Measurements from ENCODE around the gene MR1.
A peak's percentile ranks its signal among the peaks of the same experiment; 100 is the strongest.

Gene MR1

GRCh38 chr1:181033799-181034451 is at the start of gene MR1:
MR1 (plus strand) TSS chr1:181033983; CDS start chr1:181034008, 25 bp downstream.
- Mint-ChIP-seq H3K4me1 (peaks cover 57% of the 10 kb centered on the region), H3K27ac (peak within 1 kb of the TSS; percentile 99), H3K4me3 (peak within 1 kb of the TSS; percentile 83), H3K9me3 (no peaks in the 10 kb centered on the region), H3K36me3 (peaks cover 11% of the 10 kb centered on the region)
- ATAC-seq (peak; percentile 95), DNase-seq (ENCODE audit: low spot score in 2 of 2) (no peak)

- Mint-ChIP-seq H3K4me3 (no peak overlapping the region), H3K9me3 (no peaks in the 10 kb centered on the region), H3K4me1 (peaks cover 9% of the 10 kb centered on the region), H3K27ac (no peak overlapping the region), H3K36me3 (peaks cover 100% of the 10 kb centered on the region)
- DNase-seq (ENCODE audit: low spot score in 2 of 2) (no peak), ATAC-seq (no peak)
These were observed 45.5 kb upstream of the MR1 start for GRCh38 chr1:180988253-180988752.

GRCh38 chr1:180994262-180994661 is 39.5 kb upstream of the MR1 start:
- Mint-ChIP-seq H3K36me3 (peaks cover 92% of the 10 kb centered on the region), H3K4me1 (peaks cover 6% of the 10 kb centered on the region), H3K9me3 (no peaks in the 10 kb centered on the region), H3K27ac (no peak overlapping the region), H3K4me3 (no peak overlapping the region)
- ATAC-seq (peak; percentile 99), DNase-seq (ENCODE audit: low spot score in 2 of 2) (no peak)

GRCh38 chr1:180997843-180998504 is 35.8 kb upstream of the MR1 start:
- DNase-seq (ENCODE audit: low spot score in 2 of 2) (no peak), ATAC-seq (no peak)
- Mint-ChIP-seq H3K4me3 (no peak overlapping the region), H3K4me1 (peaks cover 10% of the 10 kb centered on the region), H3K9me3 (no peaks in the 10 kb centered on the region), H3K36me3 (peaks cover 92% of the 10 kb centered on the region), H3K27ac (peak overlapping the region; percentile 49)

- Mint-ChIP-seq H3K4me3 (no peak overlapping the region), H3K9me3 (no peaks in the 10 kb centered on the region), H3K27ac (no peak overlapping the region), H3K36me3 (peaks cover 98% of the 10 kb centered on the region), H3K4me1 (peaks cover 7% of the 10 kb centered on the region)
- ATAC-seq (no peak), DNase-seq (ENCODE audit: low spot score in 2 of 2) (no peak)
These were observed 32.5 kb upstream of the MR1 start for GRCh38 chr1:181001091-181001780.

GRCh38 chr1:181002582-181003172 is 31.1 kb upstream of the MR1 start:
- DNase-seq (ENCODE audit: low spot score in 2 of 2) (no peak), ATAC-seq (no peak)
- H3K36me3 Mint-ChIP-seq: peaks cover 93% of the 10 kb centered on the region
- no peak overlapping the region for H3K27ac Mint-ChIP-seq
- H3K9me3 Mint-ChIP-seq: no peaks in the 10 kb centered on the region
- no peak overlapping the region for H3K4me3 Mint-ChIP-seq
- peaks cover 16% of the 10 kb centered on the region for H3K4me1 Mint-ChIP-seq

- no peak overlapping the region for H3K27ac Mint-ChIP-seq
- DNase-seq (ENCODE audit: low spot score in 2 of 2): no peak
- H3K4me3 Mint-ChIP-seq: no peak overlapping the region
- no peak for ATAC-seq
- peaks cover 47% of the 10 kb centered on the region for H3K4me1 Mint-ChIP-seq
- H3K36me3 Mint-ChIP-seq: peaks cover 40% of the 10 kb centered on the region
- H3K9me3 Mint-ChIP-seq: no peaks in the 10 kb centered on the region
These were observed 23.0 kb upstream of the MR1 start for GRCh38 chr1:181010789-181011188.

GRCh38 chr1:181011301-181012202 is 22.2 kb upstream of the MR1 start:
- ATAC-seq (no peak), DNase-seq (ENCODE audit: low spot score in 2 of 2) (no peak)
- H3K4me3 Mint-ChIP-seq: no peak overlapping the region
- H3K27ac Mint-ChIP-seq: no peak overlapping the region
- H3K9me3 Mint-ChIP-seq: no peaks in the 10 kb centered on the region
- peaks cover 46% of the 10 kb centered on the region for H3K4me1 Mint-ChIP-seq
- H3K36me3 Mint-ChIP-seq: peaks cover 32% of the 10 kb centered on the region

GRCh38 chr1:181012203-181012745 is 21.5 kb upstream of the MR1 start:
- Mint-ChIP-seq H3K27ac (no peak overlapping the region), H3K9me3 (no peaks in the 10 kb centered on the region), H3K4me3 (no peak overlapping the region), H3K36me3 (peaks cover 30% of the 10 kb centered on the region), H3K4me1 (peaks cover 40% of the 10 kb centered on the region)
- ATAC-seq (no peak), DNase-seq (ENCODE audit: low spot score in 2 of 2) (no peak)

- no peak for ATAC-seq
These were observed 20.6 kb upstream of the MR1 start for GRCh38 chr1:181013144-181013543.

GRCh38 chr1:181014477-181015250 is 19.1 kb upstream of the MR1 start:
- ATAC-seq (peak; percentile 83), DNase-seq (ENCODE audit: low spot score in 2 of 2) (peak in 1 of 2 donors; percentile 70)
- peaks cover 44% of the 10 kb centered on the region for H3K36me3 Mint-ChIP-seq
- no peaks in the 10 kb centered on the region for H3K9me3 Mint-ChIP-seq
- peaks cover 53% of the 10 kb centered on the region for H3K4me1 Mint-ChIP-seq
- H3K4me3 Mint-ChIP-seq: no peak overlapping the region
- H3K27ac Mint-ChIP-seq: no peak overlapping the region

More at GRCh38 chr1:181013144-181013543, 20.6 kb upstream of the MR1 start:
- peaks cover 38% of the 10 kb centered on the region for H3K36me3 Mint-ChIP-seq
- DNase-seq (ENCODE audit: low spot score in 2 of 2): no peak
- no peak overlapping the region for H3K27ac Mint-ChIP-seq
- H3K9me3 Mint-ChIP-seq: no peaks in the 10 kb centered on the region
- H3K4me3 Mint-ChIP-seq: peak overlapping the region; percentile 3
- peaks cover 44% of the 10 kb centered on the region for H3K4me1 Mint-ChIP-seq

GRCh38 chr1:181015251-181015615 is 18.6 kb upstream of the MR1 start:
- Mint-ChIP-seq H3K27ac (no peak overlapping the region), H3K4me1 (peaks cover 48% of the 10 kb centered on the region), H3K36me3 (peaks cover 45% of the 10 kb centered on the region), H3K4me3 (no peak overlapping the region), H3K9me3 (no peaks in the 10 kb centered on the region)
- no peak for ATAC-seq
- DNase-seq (ENCODE audit: low spot score in 2 of 2): no peak

- Mint-ChIP-seq H3K4me1 (peaks cover 44% of the 10 kb centered on the region), H3K4me3 (no peak overlapping the region)
These were observed 17.2 kb upstream of the MR1 start for GRCh38 chr1:181016563-181016962.

More at GRCh38 chr1:181016563-181016962, 17.2 kb upstream of the MR1 start:
- ATAC-seq (no peak), DNase-seq (ENCODE audit: low spot score in 2 of 2) (no peak)
- no peak overlapping the region for H3K27ac Mint-ChIP-seq
- peaks cover 54% of the 10 kb centered on the region for H3K36me3 Mint-ChIP-seq
- H3K9me3 Mint-ChIP-seq: no peaks in the 10 kb centered on the region
